ENCODE data around the gene FOSB.
A peak's percentile ranks its signal among the peaks of the same experiment; 100 is the strongest.

Gene FOSB

DNA sequence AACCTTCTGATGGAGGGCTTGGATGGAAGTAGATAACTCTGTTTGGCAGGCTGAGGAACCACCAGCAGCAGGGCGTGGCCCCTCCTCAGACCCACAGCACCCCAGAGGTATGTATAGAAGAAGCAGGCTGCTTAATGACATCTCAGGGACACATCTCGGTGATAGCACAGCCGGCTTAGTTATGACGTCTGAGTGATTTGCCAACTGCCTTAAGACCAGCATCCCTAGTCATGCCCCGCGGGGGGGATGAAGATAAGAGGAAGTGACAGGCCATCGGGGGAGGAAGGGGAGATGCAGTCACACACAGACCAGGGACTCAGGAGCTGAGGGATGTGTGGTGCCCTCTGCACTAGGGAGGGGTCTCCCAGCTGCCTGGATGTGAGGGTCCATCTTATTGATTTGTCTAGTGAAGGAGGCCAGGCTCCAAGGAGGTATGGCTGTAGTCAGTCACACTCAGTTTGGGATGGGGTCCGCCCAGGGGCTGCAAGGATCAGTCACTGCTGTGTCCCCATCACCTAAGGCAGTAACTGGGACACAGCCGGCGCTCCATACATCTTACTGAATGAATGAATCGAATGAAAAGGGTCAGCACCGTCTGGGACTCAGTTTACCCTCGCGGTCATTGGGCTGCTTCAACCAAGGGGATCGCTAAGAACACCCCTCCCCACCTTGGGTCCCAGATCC lies 24.9 kb upstream of the FOSB start:
- DNase-seq (ENCODE audit: low read depth) = no peak

DNA sequence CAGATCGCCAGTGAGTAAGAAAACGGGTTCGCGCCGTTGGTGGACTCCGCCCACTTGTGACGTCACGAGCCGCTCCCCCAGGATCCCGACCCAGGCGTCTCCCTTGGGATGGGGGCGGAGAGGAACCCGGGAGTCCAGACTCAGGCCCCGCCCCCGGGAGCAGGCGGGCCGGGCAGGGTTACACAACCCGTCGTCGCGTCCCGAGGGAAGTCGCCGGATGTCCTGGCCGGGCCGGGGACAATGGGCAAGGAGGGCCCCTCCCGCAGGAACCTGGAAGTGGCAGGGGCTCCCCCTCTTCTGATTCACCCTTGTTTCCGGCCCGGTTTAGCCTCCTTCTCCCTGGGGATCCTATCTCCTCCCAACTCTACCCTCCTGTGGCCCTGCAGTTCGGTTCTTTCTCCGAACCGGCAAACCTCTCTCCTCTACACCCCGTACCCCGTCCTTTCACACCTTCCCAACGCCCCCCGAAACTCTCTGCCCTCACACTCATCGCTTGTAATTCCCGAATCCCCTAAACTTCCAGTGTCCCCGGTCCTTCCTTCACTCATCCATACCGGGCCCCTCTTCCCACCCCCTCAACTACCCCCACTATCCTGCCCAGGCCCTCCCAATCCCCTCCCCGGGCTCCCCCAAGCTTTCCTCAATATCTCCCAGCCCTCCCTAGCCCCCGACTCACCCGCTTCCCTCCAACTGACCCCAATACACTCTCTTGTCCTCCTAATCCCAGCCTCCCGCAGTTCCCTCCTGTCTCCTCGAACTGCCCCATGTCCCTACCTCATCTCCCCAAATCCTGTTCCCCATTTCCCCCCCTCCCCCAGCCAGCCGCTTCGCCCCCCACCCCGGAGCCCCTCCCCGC lies 24.1 kb upstream of the FOSB start:
- DNase-seq (ENCODE audit: low read depth) = peak; percentile 42

- DNase-seq (ENCODE audit: low read depth) = peak; percentile 77
Observed at GRCh38 chr19:45444318-45445041, 23.3 kb upstream of the FOSB start.

- DNase-seq (ENCODE audit: low read depth) = no peak
Observed at GRCh38 chr19:45445139-45445538, 22.7 kb upstream of the FOSB start.

- DNase-seq (ENCODE audit: low read depth) = no peak
Observed at GRCh38 chr19:45446295-45446694, 21.5 kb upstream of the FOSB start.

DNA sequence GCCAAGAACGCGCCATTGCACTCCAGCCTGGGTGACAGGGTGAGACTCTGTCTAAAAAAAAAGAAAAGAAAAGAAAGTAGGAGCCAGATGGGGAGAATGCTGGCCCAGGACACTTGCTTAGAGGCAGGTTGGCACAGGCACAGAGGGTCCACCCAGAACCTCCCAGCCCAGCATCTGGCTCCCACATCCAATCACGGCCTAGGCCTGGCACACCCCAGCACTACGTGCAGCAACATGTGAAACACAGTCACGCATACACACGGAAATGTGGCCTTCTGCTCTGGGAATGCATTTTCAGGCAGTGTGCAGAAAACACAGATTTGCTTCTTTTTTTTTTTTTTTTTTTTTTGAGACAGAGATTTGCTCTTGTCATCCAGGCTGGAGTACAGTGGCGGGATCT lies 20.9 kb upstream of the FOSB start:
- DNase-seq (ENCODE audit: low read depth) = no peak

- no peak for DNase-seq (ENCODE audit: low read depth)
Observed at GRCh38 chr19:45448425-45448756, 19.4 kb upstream of the FOSB start.

GRCh38 chr19:45448887-45449299 lies 18.9 kb upstream of the FOSB start:
- DNase-seq (ENCODE audit: low read depth) = no peak

DNA sequence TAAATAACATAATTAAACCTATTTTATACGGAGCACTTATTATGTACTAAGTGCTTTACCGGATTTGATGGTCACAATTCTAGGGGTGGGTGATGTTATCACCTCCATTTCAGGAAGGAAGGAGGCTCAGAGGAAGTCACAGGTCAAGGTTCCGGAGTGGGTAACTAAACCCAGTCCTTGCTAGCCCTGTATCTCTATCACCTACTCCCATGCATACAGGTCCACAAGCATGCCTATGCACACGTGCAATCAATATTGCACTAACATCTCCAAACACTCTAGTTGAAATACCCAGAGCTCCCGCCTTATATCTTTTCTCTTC lies 17.8 kb upstream of the FOSB start:
- DNase-seq (ENCODE audit: low read depth) = no peak

DNA sequence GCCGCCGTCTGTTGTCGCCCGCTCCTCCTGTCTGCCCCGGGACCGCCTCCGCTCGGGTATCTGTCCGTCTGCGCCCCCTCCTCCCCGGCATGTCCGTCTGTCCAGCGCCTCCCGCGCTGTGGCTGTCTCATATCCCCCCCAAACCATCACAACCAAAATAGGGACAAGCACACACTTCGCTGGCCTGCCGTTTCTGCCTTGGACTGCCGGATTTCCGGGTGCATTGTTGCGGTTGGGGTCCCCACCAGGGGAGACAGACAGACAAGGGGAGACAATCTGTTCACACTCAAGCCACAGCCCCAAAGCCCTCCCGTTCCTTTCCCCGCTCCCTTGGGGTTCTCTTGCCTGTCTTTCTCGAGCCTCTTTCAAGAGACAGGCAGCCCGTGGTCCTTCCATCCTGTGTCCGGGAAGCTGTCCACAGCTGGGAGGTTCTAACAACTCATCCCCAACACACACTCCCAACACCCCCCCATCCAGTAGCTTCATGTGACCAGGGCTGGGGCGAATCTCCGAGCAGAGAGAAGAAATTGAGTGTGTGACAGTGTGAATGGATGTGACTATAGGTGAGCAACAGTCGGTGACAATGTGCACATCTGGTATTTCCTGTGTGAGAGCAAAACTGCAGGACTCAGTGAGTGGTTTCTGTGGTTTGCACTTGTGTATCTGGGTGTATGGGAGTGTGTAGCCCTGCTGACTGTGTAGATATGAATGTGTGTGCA lies 16.5 kb upstream of the FOSB start:
- no peak for DNase-seq (ENCODE audit: low read depth)

GRCh38 chr19:45451850-45452387 lies 15.9 kb upstream of the FOSB start:
- DNase-seq (ENCODE audit: low read depth) = no peak

GRCh38 chr19:45455707-45456499 lies 11.9 kb upstream of the FOSB start:
- peak; percentile 67 for DNase-seq (ENCODE audit: low read depth)

- no peak for DNase-seq (ENCODE audit: low read depth)
Observed at GRCh38 chr19:45456500-45456815, 11.3 kb upstream of the FOSB start.

DNA sequence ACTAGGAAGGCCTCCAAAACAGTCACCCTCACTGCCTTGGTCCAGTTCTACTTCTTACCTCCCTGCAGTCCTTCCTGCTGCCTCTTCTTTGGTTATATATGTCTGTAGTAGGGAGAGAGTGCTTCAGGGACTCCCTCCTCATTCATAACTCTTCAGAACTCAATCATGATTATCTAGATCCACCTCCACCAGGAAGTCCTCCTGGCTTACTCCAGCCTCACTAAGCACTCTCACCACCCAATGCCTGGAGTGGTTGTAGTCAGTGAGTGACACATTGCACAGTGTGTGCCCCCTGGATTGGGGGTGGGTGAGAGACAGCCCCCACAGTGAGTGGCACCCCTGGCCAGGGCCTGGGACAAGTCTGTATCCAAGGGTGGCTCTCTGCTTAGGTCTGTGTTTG lies 10.0 kb upstream of the FOSB start:
- no peak for DNase-seq (ENCODE audit: low read depth)

DNA sequence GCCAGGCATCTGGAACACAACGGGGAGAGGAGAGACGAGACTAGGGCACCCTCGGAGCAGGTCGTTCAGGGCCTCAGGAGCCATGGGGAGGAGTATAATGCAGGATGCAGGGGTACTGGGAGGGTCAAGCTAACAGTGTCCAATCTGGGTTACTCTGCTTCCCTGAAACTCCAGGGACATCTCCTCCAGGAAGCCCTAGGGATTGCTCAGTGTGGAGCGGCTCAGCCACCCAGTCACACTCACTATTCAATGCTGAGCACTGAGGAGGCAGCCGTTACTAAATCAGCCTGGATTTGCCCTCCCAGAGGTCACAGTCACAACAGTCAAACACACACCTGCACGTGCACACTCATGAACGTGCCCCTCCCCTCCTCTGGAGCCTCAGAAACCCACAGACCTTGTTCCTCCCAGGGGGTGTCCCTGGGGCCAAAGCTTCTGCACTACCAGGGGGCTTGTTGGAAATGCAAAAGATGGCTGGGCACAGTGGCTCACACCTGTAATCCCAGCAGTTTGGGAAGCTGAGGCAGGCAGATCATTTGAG lies 6.9 kb upstream of the FOSB start:
- DNase-seq (ENCODE audit: low read depth) = no peak

GRCh38 chr19:45462174-45462573 lies 5.6 kb upstream of the FOSB start:
- no peak for DNase-seq (ENCODE audit: low read depth)

- no peak for DNase-seq (ENCODE audit: low read depth)
Observed at GRCh38 chr19:45463241-45463640, 4.6 kb upstream of the FOSB start.

DNA sequence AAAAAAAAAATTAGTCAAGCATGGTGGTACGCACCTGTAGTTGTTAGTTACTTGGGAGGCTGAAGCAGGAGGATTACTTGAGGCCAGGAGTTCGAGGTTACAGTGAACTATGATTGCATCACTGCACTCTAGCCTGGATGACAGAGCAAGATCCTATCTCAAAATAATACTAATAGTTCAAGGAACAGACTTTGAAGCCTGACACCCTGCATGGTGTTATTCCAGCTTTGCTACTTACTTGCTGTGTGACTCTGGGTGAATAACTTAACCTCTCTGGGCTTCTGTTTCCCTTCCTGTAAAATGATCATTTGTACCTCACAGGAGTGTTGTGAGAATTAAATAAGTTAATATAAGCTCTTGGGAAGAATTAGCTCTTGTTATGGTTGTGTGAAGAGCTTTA lies 3.5 kb upstream of the FOSB start:
- DNase-seq (ENCODE audit: low read depth) = no peak

GRCh38 chr19:45464852-45465441 lies 2.8 kb upstream of the FOSB start:
- no peak for DNase-seq (ENCODE audit: low read depth)

- no peak for DNase-seq (ENCODE audit: low read depth)
Observed at GRCh38 chr19:45467115-45467455, 711 bp upstream of the FOSB start.

DNA sequence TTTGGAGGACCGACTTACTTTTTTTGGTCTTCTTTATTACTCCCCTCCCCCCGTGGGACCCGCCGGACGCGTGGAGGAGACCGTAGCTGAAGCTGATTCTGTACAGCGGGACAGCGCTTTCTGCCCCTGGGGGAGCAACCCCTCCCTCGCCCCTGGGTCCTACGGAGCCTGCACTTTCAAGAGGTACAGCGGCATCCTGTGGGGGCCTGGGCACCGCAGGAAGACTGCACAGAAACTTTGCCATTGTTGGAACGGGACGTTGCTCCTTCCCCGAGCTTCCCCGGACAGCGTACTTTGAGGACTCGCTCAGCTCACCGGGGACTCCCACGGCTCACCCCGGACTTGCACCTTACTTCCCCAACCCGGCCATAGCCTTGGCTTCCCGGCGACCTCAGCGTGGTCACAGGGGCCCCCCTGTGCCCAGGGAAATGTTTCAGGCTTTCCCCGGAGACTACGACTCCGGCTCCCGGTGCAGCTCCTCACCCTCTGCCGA lies 409 bp downstream of the FOSB start:
- DNase-seq (ENCODE audit: low read depth) = no peak
